ENCODE results near the gene ZNF195. TPM values are rescaled to one million over a fixed set of nuclear protein-coding genes. Genes with fewer than 3 reads are reported as not detected.

Gene ZNF195
- total RNA-seq, 1 donor from 2014 or later: 20.0 TPM

GRCh38 chr11:3381794-3382193 lies 2.8 kb upstream of the ZNF195 start:
- no peak for ATAC-seq
- H3K4me1 ChIP-seq: peaks cover under 1% of the 10 kb centered on the region
- no peak overlapping the region for H3K27ac ChIP-seq
- no peaks in the 10 kb centered on the region for H3K36me3 ChIP-seq
- no peaks in the 10 kb centered on the region for H3K9me3 ChIP-seq
- no peak overlapping the region for H3K4me3 ChIP-seq
- no peak for TF ChIP-seq CTCF (IDR thresholded peaks at IDR 0.05)
- intact Hi-C loops (cut with DNase I): no loop called here
- no peak for DNase-seq
- H3K27me3 ChIP-seq: no peaks in the 10 kb centered on the region

DNA sequence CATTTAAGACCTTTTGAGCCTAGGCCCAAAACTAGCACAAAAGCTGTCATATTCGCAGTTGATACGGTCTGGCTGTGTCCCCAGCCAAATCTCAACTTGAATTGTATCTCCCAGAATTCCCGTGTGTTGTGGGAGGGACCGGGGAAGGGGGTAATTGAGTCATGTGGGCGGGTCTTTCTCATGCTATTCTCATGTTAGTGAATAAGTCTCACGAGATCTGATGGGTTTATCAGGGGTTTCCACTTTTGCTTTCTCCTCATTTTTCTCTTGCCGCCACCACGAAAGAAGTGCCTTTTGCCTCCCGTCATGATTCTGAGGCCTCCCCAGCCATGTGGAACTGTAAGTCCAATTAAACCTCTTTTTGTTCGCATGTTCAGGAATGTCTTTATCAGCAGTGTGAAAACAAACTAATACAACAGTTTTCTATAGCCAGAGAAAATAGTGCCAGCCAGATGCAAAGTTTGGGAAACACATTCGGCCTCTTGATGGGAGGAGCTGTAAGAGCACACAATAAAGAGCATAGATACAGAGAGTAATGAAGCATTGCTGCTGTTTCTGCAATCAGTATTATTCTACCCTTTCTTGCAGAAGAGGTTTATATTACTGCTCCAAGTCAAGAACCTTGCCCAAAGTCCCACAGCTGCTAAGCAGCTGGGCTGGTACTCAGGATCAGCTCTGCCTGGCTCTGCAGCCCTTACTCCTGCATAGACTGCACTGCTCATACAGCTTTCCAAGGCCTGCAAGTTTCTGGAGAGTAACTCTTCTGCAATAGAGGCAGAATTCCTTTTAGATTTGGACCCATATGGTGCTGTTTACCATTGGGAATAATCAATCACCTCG lies 2.0 kb upstream of the ZNF195 start:
- intact Hi-C loops (cut with DNase I): no loop called here
- ATAC-seq (no peak), DNase-seq (no peak)
- no peak overlapping the region for H3K4me3 ChIP-seq
- no peaks in the 10 kb centered on the region for H3K36me3 ChIP-seq
- TF ChIP-seq CTCF (IDR thresholded peaks at IDR 0.05): no peak
- peaks cover 5% of the 10 kb centered on the region for H3K4me1 ChIP-seq
- H3K27me3 ChIP-seq: no peaks in the 10 kb centered on the region
- no peak overlapping the region for H3K27ac ChIP-seq
- H3K9me3 ChIP-seq: no peaks in the 10 kb centered on the region

DNA sequence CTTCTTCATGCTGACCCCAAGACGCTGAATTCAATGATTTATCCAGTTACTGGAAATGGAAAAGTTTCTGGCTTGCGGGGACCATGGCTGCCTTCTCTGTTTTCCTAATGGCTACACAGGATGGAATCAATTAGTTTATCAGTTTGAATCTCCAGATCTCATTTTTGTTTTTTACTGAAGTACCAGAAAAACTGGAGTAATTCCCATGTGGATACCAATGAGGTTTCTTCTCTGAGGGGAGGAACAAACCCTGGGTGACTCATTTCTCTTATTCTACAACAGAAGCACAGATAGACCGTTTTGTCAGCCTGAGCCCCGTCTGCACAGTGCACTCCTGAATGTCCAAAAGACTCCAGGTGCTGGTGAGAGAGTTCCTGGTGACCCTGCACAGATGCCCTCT lies 3.4 kb downstream of the ZNF195 start:
- intact Hi-C loops (cut with DNase I): no loop called here
- no peak for TF ChIP-seq CTCF (IDR thresholded peaks at IDR 0.05)
- Histone ChIP-seq H3K36me3 (peaks cover 18% of the 10 kb centered on the region), H3K4me1 (peaks cover 5% of the 10 kb centered on the region), H3K27ac (no peak overlapping the region), H3K4me3 (no peak overlapping the region), H3K27me3 (no peaks in the 10 kb centered on the region), H3K9me3 (no peaks in the 10 kb centered on the region)
- ATAC-seq (no peak), DNase-seq (no peak)

- Histone ChIP-seq H3K36me3 (peaks cover 64% of the 10 kb centered on the region), H3K27ac (no peak overlapping the region), H3K4me3 (no peak overlapping the region), H3K27me3 (no peaks in the 10 kb centered on the region), H3K9me3 (no peaks in the 10 kb centered on the region), H3K4me1 (no peaks in the 10 kb centered on the region)
- intact Hi-C loops (cut with DNase I): no loop called here
- no peak for TF ChIP-seq CTCF (IDR thresholded peaks at IDR 0.05)
- ATAC-seq: no peak
- DNase-seq: no peak
Measured at GRCh38 chr11:3370311-3370870, 8.6 kb downstream of the ZNF195 start.

GRCh38 chr11:3369366-3369765 lies 9.6 kb downstream of the ZNF195 start:
- no peak overlapping the region for H3K27ac ChIP-seq
- TF ChIP-seq CTCF (IDR thresholded peaks at IDR 0.05): no peak
- peaks cover 68% of the 10 kb centered on the region for H3K36me3 ChIP-seq
- DNase-seq (no peak), ATAC-seq (no peak)
- no peaks in the 10 kb centered on the region for H3K9me3 ChIP-seq
- no peaks in the 10 kb centered on the region for H3K27me3 ChIP-seq
- intact Hi-C loops (cut with DNase I): no loop called here
- H3K4me1 ChIP-seq: no peaks in the 10 kb centered on the region
- H3K4me3 ChIP-seq: no peak overlapping the region
